ENCODE measurements around the gene KPNA6. TPM values are rescaled to one million over a fixed set of nuclear protein-coding genes. Genes with fewer than 3 reads are reported as not detected.

Gene KPNA6
- total RNA-seq, 1 experiment from 2014 or later = 114 TPM

GRCh38 chr1:32221581-32221979, 113.7 kb downstream of the KPNA6 start:
- Histone ChIP-seq H3K79me1 (ENCODE audit: insufficient read depth, low read depth, low read length, poor library complexity, severe bottlenecking) (no peaks in the 10 kb centered on the region), H4K20me1 (ENCODE audit: control insufficient read depth, insufficient read depth, insufficient read length) (no peaks in the 10 kb centered on the region), H3K4me2 (ENCODE audit: insufficient read depth, insufficient read length, low read length) (peak overlapping the region; percentile 79), H4K5ac (ENCODE audit: insufficient read length, low read depth, low read length) (no peak overlapping the region), H3K4ac (ENCODE audit: low read depth, low read length) (no peak overlapping the region), H3T11ph (ENCODE audit: low read length) (no peak overlapping the region), H3K27me3 (ENCODE audit: insufficient read depth, low read length) (no peaks in the 10 kb centered on the region), H3K79me2 (ENCODE audit: insufficient read depth, low read length) (peaks cover 3% of the 10 kb centered on the region; the same call in 1 of the 2 replicates), H2BK12ac (ENCODE audit: insufficient read length, low read depth, low read length) (no peak overlapping the region), H3K23me2 (ENCODE audit: insufficient read length, low read depth, low read length, poor library complexity, severe bottlenecking) (peaks cover 7% of the 10 kb centered on the region), H3K9ac (ENCODE audit: extremely low read depth, insufficient read length, low read length) (peak overlapping the region; percentile 35), H3K9me3 (ENCODE audit: control insufficient read depth, low read depth, low read length) (no peaks in the 10 kb centered on the region), H4K8ac (replicated peaks; ENCODE audit: insufficient read length, low read depth, low read length) (no peak overlapping the region), H2AK5ac (ENCODE audit: insufficient read length, low read length) (no peak overlapping the region), H2BK120ac (ENCODE audit: low read depth, low read length, poor library complexity, severe bottlenecking) (no peak overlapping the region), H3K18ac (ENCODE audit: insufficient read length, low read depth, low read length) (no peak overlapping the region), H3K56ac (ENCODE audit: insufficient read length, low read depth, low read length) (no peak overlapping the region), H2AFZ (ENCODE audit: low read length) (no peak overlapping the region), H4K91ac (ENCODE audit: insufficient read length, low read depth, low read length) (no peak overlapping the region), H2BK5ac (ENCODE audit: insufficient read length, low read length) (no peak overlapping the region), H3K14ac (ENCODE audit: insufficient read depth, low read length) (no peak overlapping the region), H2BK15ac (ENCODE audit: low read depth, low read length) (no peak overlapping the region), H3K27ac (ENCODE audit: insufficient read length, low read depth, low read length) (no peak overlapping the region), H3K4me1 (ENCODE audit: insufficient read depth, low read length) (peaks cover 7% of the 10 kb centered on the region; the same call in 1 of the 2 replicates), H3K23ac (ENCODE audit: insufficient read length, low read depth, low read length) (no peak overlapping the region), H2BK20ac (ENCODE audit: low read depth, low read length, poor library complexity, severe bottlenecking) (no peak overlapping the region)
- no CpG with 5 or more reads among the region's 13 CpGs for WGBS (ENCODE audit: extremely low coverage, insufficient read length, low lambda C conversion rate)
- no peak for DNase-seq
- TF ChIP-seq CTCF (conservative IDR thresholded peaks at IDR 0.05) = no peak
- H3K4me3 Mint-ChIP-seq = peak overlapping the region; percentile 98
- peaks cover 25 to 46% (median 38%) of the 10 kb centered on the region in 3 experiments for H3K36me3 Mint-ChIP-seq (ENCODE audit: insufficient read depth in 1 of 3, low read depth in 3 of 3)
- H3K27ac Mint-ChIP-seq = peak overlapping the region; percentile 83 to 99 (median 93); a peak in 6 of 7 replicates
- H3K4me1 Mint-ChIP-seq = peaks cover 17 to 25% of the 10 kb centered on the region in 2 experiments
- H3K9me3 Mint-ChIP-seq = no peaks in the 10 kb centered on the region
- no peaks in the 10 kb centered on the region for H3K27me3 Mint-ChIP-seq (ENCODE audit: low read depth)

Measured in H9 (cell line).